HG03175 (cell line): ENCODE measurements around the gene RFX1.
"Not testable (repeated sequence)": the region's sequence is repeated elsewhere in the genome, so short reads cannot be mapped to it uniquely, and the experiment has no call there.

Experiments
- ATAC-seq: cut with Tn5 transposase; IDR thresholded peaks from one replicate; pipeline ENCODE4 v1.9.1; 2021; ENCODE audit warnings: mild to moderate bottlenecking, moderate library complexity; ENCODE audit not compliant: unreplicated experiment

RFX1 gene

GRCh38 chr19:13938301-13939064, 67.6 kb downstream of the RFX1 start, which contains the start of gene PODNL1:
PODNL1 (minus strand) TSS chr19:13938417; CDS start chr19:13938181, 236 bp downstream.
- ATAC-seq = no peak

GRCh38 chr19:13937479-13938300, 68.4 kb downstream of the RFX1 start:
- no peak for ATAC-seq

GRCh38 chr19:13935765-13936510, 70.2 kb downstream of the RFX1 start:
- ATAC-seq = no peak

GRCh38 chr19:13934785-13935109, 71.4 kb downstream of the RFX1 start:
- no peak for ATAC-seq

- no peak for ATAC-seq
Measured at GRCh38 chr19:13932911-13933393, 73.2 kb downstream of the RFX1 start.

- ATAC-seq = no peak
Measured at GRCh38 chr19:13932149-13932637, 73.9 kb downstream of the RFX1 start.

- no peak for ATAC-seq
Measured at GRCh38 chr19:13931391-13932148, 74.5 kb downstream of the RFX1 start.

GRCh38 chr19:13930402-13930801, 75.7 kb downstream of the RFX1 start:
- no peak for ATAC-seq

GRCh38 chr19:13929956-13930355, 76.2 kb downstream of the RFX1 start:
- ATAC-seq = no peak

- ATAC-seq = no peak
Measured at GRCh38 chr19:13929340-13929739, 76.8 kb downstream of the RFX1 start.

- no peak for ATAC-seq
Measured at GRCh38 chr19:13926715-13927114, 79.4 kb downstream of the RFX1 start.

GRCh38 chr19:13926010-13926409, 80.1 kb downstream of the RFX1 start:
- ATAC-seq = no peak

- ATAC-seq = no peak
Measured at GRCh38 chr19:13923194-13923987, 82.7 kb downstream of the RFX1 start.

GRCh38 chr19:13922118-13922517, 84.0 kb downstream of the RFX1 start:
- not testable (repeated sequence) for ATAC-seq

GRCh38 chr19:13920940-13921747, 85.0 kb downstream of the RFX1 start:
- no peak for ATAC-seq

GRCh38 chr19:13920524-13920923, 85.6 kb downstream of the RFX1 start:
- ATAC-seq = no peak

GRCh38 chr19:13918726-13919411, 87.3 kb downstream of the RFX1 start:
- no peak for ATAC-seq

GRCh38 chr19:13917888-13918406, 88.2 kb downstream of the RFX1 start:
- ATAC-seq = no peak
